Nephron progenitor cell (in vitro differentiated cells): ENCODE data around the gene FPR2.
"Not testable (repeated sequence)": the region's sequence is repeated elsewhere in the genome, so short reads cannot be mapped to it uniquely, and the experiment has no call there.

Experiments
- DNase-seq: peaks from one replicate; pipeline ENCODE4 v3.0.0; 2021
- H3K27ac Mint-ChIP-seq: 2 replicates; pipeline ENCODE4 v1.8.0; 2021; ENCODE audit warnings: mild to moderate bottlenecking, moderate library complexity, mixed read lengths
- H3K27me3 Mint-ChIP-seq: 2 replicates; pipeline ENCODE4 v1.8.0; 2021; ENCODE audit warnings: mild to moderate bottlenecking, low read depth, mixed read lengths; ENCODE audit not compliant: poor library complexity
- H3K36me3 Mint-ChIP-seq: 2 replicates; pipeline ENCODE4 v1.8.0; 2021; ENCODE audit warnings: low read depth, mixed read lengths
- H3K4me1 Mint-ChIP-seq: 2 replicates; pipeline ENCODE4 v1.8.0; 2021; ENCODE audit warnings: mixed read lengths
- H3K4me3 Mint-ChIP-seq: 2 replicates; pipeline ENCODE4 v1.8.0; 2021; ENCODE audit warnings: mild to moderate bottlenecking, moderate library complexity, mixed read lengths
- H3K9me3 Mint-ChIP-seq: 2 replicates; pipeline ENCODE4 v1.8.0; 2021; ENCODE audit warnings: mild to moderate bottlenecking, moderate library complexity, mixed read lengths
- CTCF ChIP-seq: fragments of 200-600 bp; sonication (generic); IDR thresholded peaks from 2 replicates; pipeline ENCODE4 v1.5.0; 2021; ENCODE audit warnings: antibody characterized with exemption

Gene FPR2

GRCh38 chr19:51737389-51737788, 23.6 kb upstream of the FPR2 start:
- Mint-ChIP-seq H3K4me3 (no peak overlapping the region), H3K36me3 (no peaks in the 10 kb centered on the region), H3K4me1 (no peaks in the 10 kb centered on the region), H3K27ac (no peak overlapping the region), H3K9me3 (peaks cover 49% of the 10 kb centered on the region), H3K27me3 (peaks cover 4% of the 10 kb centered on the region)
- no peak for TF ChIP-seq CTCF
- DNase-seq = no peak

- H3K27ac Mint-ChIP-seq = no peak overlapping the region
- H3K4me3 Mint-ChIP-seq = no peak overlapping the region
- peaks cover 4% of the 10 kb centered on the region for H3K27me3 Mint-ChIP-seq
- DNase-seq = no peak
- H3K4me1 Mint-ChIP-seq = no peaks in the 10 kb centered on the region
- no peaks in the 10 kb centered on the region for H3K36me3 Mint-ChIP-seq
- TF ChIP-seq CTCF = no peak
- peaks cover 53% of the 10 kb centered on the region for H3K9me3 Mint-ChIP-seq
Observed at GRCh38 chr19:51737924-51738323, 23.1 kb upstream of the FPR2 start.

GRCh38 chr19:51738523-51738922, 22.5 kb upstream of the FPR2 start:
- H3K36me3 Mint-ChIP-seq, H3K4me3 Mint-ChIP-seq, H3K27ac Mint-ChIP-seq, DNase-seq, H3K27me3 Mint-ChIP-seq, H3K4me1 Mint-ChIP-seq: not testable (repeated sequence)
- H3K9me3 Mint-ChIP-seq = peaks cover 55% of the 10 kb centered on the region

GRCh38 chr19:51739466-51740213, 21.3 kb upstream of the FPR2 start:
- DNase-seq = no peak
- no peak overlapping the region for H3K27ac Mint-ChIP-seq
- peaks cover 4% of the 10 kb centered on the region for H3K27me3 Mint-ChIP-seq
- H3K9me3 Mint-ChIP-seq = peaks cover 60% of the 10 kb centered on the region
- no peak overlapping the region for H3K4me3 Mint-ChIP-seq
- H3K4me1 Mint-ChIP-seq = no peaks in the 10 kb centered on the region
- no peaks in the 10 kb centered on the region for H3K36me3 Mint-ChIP-seq
- no peak for TF ChIP-seq CTCF

- Mint-ChIP-seq H3K36me3 (no peaks in the 10 kb centered on the region), H3K4me3 (no peak overlapping the region), H3K4me1 (no peaks in the 10 kb centered on the region), H3K27ac (no peak overlapping the region), H3K9me3 (peaks cover 63% of the 10 kb centered on the region), H3K27me3 (peaks cover 4% of the 10 kb centered on the region)
- no peak for TF ChIP-seq CTCF
- no peak for DNase-seq
Observed at GRCh38 chr19:51740356-51740755, 20.6 kb upstream of the FPR2 start.

GRCh38 chr19:51742789-51743188, 18.2 kb upstream of the FPR2 start:
- no peaks in the 10 kb centered on the region for H3K36me3 Mint-ChIP-seq
- DNase-seq = no peak
- no peaks in the 10 kb centered on the region for H3K4me1 Mint-ChIP-seq
- no peak overlapping the region for H3K4me3 Mint-ChIP-seq
- H3K9me3 Mint-ChIP-seq = peaks cover 70% of the 10 kb centered on the region
- H3K27ac Mint-ChIP-seq = no peak overlapping the region
- no peaks in the 10 kb centered on the region for H3K27me3 Mint-ChIP-seq
- TF ChIP-seq CTCF = no peak
